Measurements from ENCODE around the gene C16orf74.

Gene C16orf74

DNA sequence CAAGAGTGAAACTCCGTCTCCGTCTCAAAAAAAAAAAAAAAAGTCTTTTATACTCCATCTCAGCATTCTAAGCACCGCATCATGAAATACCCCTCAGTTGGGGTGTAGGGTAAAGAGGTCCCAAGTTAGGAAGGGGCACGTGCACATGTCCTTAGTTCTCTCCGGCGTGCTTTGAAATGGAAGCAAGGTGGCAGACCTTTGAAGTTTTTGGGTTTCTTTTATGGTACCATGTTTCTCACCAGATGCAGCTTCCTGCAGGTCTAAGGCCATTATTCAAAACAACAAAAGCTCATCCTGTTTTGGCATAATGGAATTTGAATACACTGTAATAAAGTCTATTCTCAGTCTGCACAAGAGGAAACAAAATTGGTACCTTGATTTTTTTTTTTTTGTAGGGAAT lies 38.9 kb upstream of the C16orf74 start:
- Histone ChIP-seq H3K9me3 (ENCODE audit: control insufficient read depth in 1 of 2, low read length in 2 of 2) (no peaks in the 10 kb centered on the region), H3K4me1 (ENCODE audit: control insufficient read depth in 1 of 2, insufficient read depth in 2 of 2, low read length in 2 of 2) (no peaks in the 10 kb centered on the region), H3K27me3 (ENCODE audit: control insufficient read depth in 1 of 2, insufficient read depth in 2 of 2, low read length in 2 of 2) (no peaks in the 10 kb centered on the region), H3K9ac (ENCODE audit: low read depth in 1 of 2, low read length in 2 of 2) (no peak overlapping the region), H3K36me3 (ENCODE audit: control insufficient read depth in 1 of 2, insufficient read depth in 2 of 2, low read length in 2 of 2) (peaks cover 30 to 60% of the 10 kb centered on the region in 2 donors), H3K4me3 (ENCODE audit: low read depth in 1 of 2, low read length in 2 of 2) (no peak overlapping the region), H3K27ac (ENCODE audit: low read depth, low read length) (no peak overlapping the region)

DNA sequence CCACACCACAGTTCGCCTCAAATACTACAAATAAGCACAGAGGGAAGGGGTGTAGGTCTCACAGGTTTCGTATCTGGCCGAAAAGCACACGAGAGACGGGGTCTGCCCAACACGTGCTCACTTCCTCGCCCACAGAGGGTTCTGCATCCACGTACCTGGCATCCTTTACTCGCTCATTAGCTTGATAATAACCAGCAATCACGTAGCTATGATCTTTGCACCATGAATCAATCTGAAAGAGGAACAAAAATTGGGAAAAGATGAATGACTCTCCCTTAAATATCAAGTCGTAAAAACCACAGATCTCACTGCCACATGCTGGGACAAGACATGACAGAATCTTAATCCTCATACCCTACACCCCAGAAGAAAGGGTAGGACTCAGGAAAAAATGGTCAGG lies 37.9 kb upstream of the C16orf74 start:
- H3K4me3 ChIP-seq (ENCODE audit: low read depth in 1 of 2, low read length in 2 of 2), result no peak overlapping the region
- no peak overlapping the region for H3K9ac ChIP-seq (ENCODE audit: low read depth in 1 of 2, low read length in 2 of 2)
- H3K36me3 ChIP-seq (ENCODE audit: control insufficient read depth in 1 of 2, insufficient read depth in 2 of 2, low read length in 2 of 2), result peaks cover 28 to 60% of the 10 kb centered on the region in 2 donors
- no peaks in the 10 kb centered on the region for H3K9me3 ChIP-seq (ENCODE audit: control insufficient read depth in 1 of 2, low read length in 2 of 2)
- no peaks in the 10 kb centered on the region for H3K4me1 ChIP-seq (ENCODE audit: control insufficient read depth in 1 of 2, insufficient read depth in 2 of 2, low read length in 2 of 2)
- no peaks in the 10 kb centered on the region for H3K27me3 ChIP-seq (ENCODE audit: control insufficient read depth in 1 of 2, insufficient read depth in 2 of 2, low read length in 2 of 2)
- no peak overlapping the region for H3K27ac ChIP-seq (ENCODE audit: low read depth, low read length)

DNA sequence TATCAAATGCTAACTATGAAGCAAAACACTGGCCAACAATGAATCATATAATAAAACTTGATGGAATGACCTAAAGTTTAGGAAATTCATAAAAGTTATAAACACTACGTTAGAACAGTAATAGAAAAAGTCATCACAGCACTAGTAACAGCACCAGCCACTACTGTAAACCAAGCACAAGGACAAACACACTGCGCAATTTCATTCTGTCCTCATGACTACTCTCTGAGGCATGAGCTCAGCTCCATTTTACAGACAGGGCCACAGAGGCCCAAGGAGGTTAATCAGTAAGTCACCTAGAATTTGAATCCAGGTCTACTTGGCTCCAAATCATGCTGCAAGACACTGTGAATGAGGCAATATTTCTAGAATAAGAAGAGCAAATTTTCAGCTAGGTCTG lies 35.0 kb upstream of the C16orf74 start:
- H3K27me3 ChIP-seq (ENCODE audit: control insufficient read depth in 1 of 2, insufficient read depth in 2 of 2, low read length in 2 of 2), result no peaks in the 10 kb centered on the region
- no peaks in the 10 kb centered on the region for H3K9me3 ChIP-seq (ENCODE audit: control insufficient read depth in 1 of 2, low read length in 2 of 2)
- H3K4me3 ChIP-seq (ENCODE audit: low read depth in 1 of 2, low read length in 2 of 2), result no peak overlapping the region
- no peak overlapping the region for H3K27ac ChIP-seq (ENCODE audit: low read depth, low read length)
- peaks cover 8% of the 10 kb centered on the region in 2 donors for H3K4me1 ChIP-seq (ENCODE audit: control insufficient read depth in 1 of 2, insufficient read depth in 2 of 2, low read length in 2 of 2)
- H3K9ac ChIP-seq (ENCODE audit: low read depth in 1 of 2, low read length in 2 of 2), result no peak overlapping the region
- H3K36me3 ChIP-seq (ENCODE audit: control insufficient read depth in 1 of 2, insufficient read depth in 2 of 2, low read length in 2 of 2), result peaks cover 20 to 54% of the 10 kb centered on the region in 2 donors

DNA sequence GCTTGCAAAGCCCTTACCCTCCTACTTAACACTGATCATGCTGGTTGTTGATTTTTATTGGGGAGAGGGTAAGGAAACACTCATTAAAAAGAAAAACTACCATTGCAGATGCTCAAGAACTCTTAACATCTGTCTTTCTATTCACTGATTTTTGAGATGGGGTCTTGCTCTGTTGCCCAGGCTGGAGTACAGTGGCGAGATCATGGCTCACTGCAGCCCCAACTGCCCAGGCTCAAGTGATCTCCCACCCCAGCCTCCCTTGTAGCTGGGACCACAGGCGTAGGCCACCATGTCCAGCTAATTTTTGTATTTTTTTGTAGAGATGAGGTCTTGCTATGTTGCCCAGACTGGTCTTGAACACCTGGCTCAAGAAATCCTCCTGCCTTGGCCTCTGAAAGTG lies 33.9 kb upstream of the C16orf74 start:
- Histone ChIP-seq H3K9ac (ENCODE audit: low read depth in 1 of 2, low read length in 2 of 2) (no peak overlapping the region), H3K36me3 (ENCODE audit: control insufficient read depth in 1 of 2, insufficient read depth in 2 of 2, low read length in 2 of 2) (peaks cover 31 to 65% of the 10 kb centered on the region in 2 donors), H3K4me3 (ENCODE audit: low read depth in 1 of 2, low read length in 2 of 2) (no peak overlapping the region), H3K27me3 (ENCODE audit: control insufficient read depth in 1 of 2, insufficient read depth in 2 of 2, low read length in 2 of 2) (no peaks in the 10 kb centered on the region), H3K9me3 (ENCODE audit: control insufficient read depth in 1 of 2, low read length in 2 of 2) (no peaks in the 10 kb centered on the region), H3K4me1 (ENCODE audit: control insufficient read depth in 1 of 2, insufficient read depth in 2 of 2, low read length in 2 of 2) (peaks cover 8% of the 10 kb centered on the region in 2 donors), H3K27ac (ENCODE audit: low read depth, low read length) (no peak overlapping the region)

DNA sequence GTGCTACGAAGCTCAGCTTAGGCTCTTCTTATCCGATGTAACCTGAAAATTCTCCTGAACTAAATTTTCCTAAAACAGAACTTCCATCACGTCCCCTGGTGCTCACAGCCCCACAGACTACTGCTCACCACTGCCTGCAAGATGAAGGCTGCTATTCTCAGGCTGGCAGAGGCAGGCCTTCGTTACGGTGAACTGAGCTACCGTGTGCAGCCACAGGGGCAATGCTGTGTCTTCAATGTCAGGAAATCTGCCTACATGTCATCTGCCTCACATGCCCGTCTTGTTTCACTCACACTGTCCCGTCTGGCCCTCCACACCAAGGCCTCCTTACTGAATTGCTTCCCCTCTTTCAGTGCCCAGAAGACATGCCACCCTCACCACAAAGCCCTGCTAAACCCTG lies 32.5 kb upstream of the C16orf74 start:
- peaks cover 8% of the 10 kb centered on the region in 2 donors for H3K4me1 ChIP-seq (ENCODE audit: control insufficient read depth in 1 of 2, insufficient read depth in 2 of 2, low read length in 2 of 2)
- H3K36me3 ChIP-seq (ENCODE audit: control insufficient read depth in 1 of 2, insufficient read depth in 2 of 2, low read length in 2 of 2), result peaks cover 34 to 69% of the 10 kb centered on the region in 2 donors
- no peak overlapping the region for H3K9ac ChIP-seq (ENCODE audit: low read depth in 1 of 2, low read length in 2 of 2)
- no peak overlapping the region for H3K27ac ChIP-seq (ENCODE audit: low read depth, low read length)
- no peaks in the 10 kb centered on the region for H3K27me3 ChIP-seq (ENCODE audit: control insufficient read depth in 1 of 2, insufficient read depth in 2 of 2, low read length in 2 of 2)
- H3K4me3 ChIP-seq (ENCODE audit: low read depth in 1 of 2, low read length in 2 of 2), result no peak overlapping the region
- no peaks in the 10 kb centered on the region for H3K9me3 ChIP-seq (ENCODE audit: control insufficient read depth in 1 of 2, low read length in 2 of 2)

DNA sequence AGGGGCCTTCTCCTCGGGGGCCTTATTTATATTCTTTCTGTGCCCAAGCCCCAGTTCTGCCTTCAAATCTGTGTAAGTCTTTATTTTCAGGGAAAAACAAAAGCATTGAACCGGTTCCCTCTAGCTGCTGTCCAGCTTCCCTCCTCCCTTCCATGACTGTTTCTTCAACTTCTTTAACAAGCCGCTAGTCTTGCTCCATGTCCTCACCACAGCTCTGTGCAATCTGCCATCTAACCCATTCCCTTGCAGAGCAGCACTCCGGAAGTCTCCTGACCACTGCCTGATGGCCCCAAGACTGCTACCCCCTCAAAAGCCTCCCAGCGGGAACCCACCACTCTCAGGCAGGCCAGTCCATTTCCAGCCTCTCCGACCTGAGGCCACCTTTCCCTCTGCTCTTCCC lies 31.6 kb upstream of the C16orf74 start:
- no peaks in the 10 kb centered on the region for H3K9me3 ChIP-seq (ENCODE audit: control insufficient read depth in 1 of 2, low read length in 2 of 2)
- no peak overlapping the region for H3K27ac ChIP-seq (ENCODE audit: low read depth, low read length)
- H3K9ac ChIP-seq (ENCODE audit: low read depth in 1 of 2, low read length in 2 of 2), result no peak overlapping the region
- no peaks in the 10 kb centered on the region for H3K27me3 ChIP-seq (ENCODE audit: control insufficient read depth in 1 of 2, insufficient read depth in 2 of 2, low read length in 2 of 2)
- H3K4me3 ChIP-seq (ENCODE audit: low read depth in 1 of 2, low read length in 2 of 2), result no peak overlapping the region
- peaks cover 33 to 65% of the 10 kb centered on the region in 2 donors for H3K36me3 ChIP-seq (ENCODE audit: control insufficient read depth in 1 of 2, insufficient read depth in 2 of 2, low read length in 2 of 2)
- H3K4me1 ChIP-seq (ENCODE audit: control insufficient read depth in 1 of 2, insufficient read depth in 2 of 2, low read length in 2 of 2), result peaks cover 8% of the 10 kb centered on the region in 2 donors

DNA sequence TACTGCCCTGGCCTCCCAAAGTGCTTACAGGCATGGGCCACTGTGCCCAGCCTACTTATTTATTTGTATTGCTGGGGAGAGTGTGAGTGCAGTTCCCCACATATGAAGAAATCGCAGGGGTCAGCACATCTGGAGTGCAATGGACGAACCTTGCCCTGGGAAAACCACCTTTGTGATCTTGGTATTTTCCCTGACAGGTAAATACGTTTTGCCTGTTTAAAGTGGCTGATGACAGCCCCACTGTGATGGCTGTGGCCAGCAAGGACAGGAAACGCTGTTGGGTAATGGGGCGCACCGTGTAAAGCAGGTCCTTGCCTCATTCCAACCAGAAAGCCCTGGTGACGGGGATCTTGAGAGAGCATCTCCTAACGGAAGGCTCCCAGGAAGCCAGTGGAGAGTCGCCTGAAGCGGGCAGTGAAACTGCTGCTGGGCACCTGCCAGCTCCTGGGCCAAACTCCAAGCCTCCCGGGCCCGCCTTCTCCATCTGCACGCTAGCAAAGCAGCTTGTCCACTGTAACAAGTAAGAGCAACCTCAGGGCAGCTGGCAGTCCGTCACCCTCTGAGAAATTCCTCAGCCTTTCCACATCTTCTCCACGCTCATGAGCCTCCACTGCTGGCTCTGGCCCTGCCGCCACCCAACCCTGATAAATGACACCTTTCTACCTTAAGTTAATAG lies 30.9 kb upstream of the C16orf74 start:
- no peak overlapping the region for H3K27ac ChIP-seq (ENCODE audit: low read depth, low read length)
- H3K36me3 ChIP-seq (ENCODE audit: control insufficient read depth in 1 of 2, insufficient read depth in 2 of 2, low read length in 2 of 2), result peaks cover 34 to 59% of the 10 kb centered on the region in 2 donors
- no peak overlapping the region for H3K9ac ChIP-seq (ENCODE audit: low read depth in 1 of 2, low read length in 2 of 2)

DNA sequence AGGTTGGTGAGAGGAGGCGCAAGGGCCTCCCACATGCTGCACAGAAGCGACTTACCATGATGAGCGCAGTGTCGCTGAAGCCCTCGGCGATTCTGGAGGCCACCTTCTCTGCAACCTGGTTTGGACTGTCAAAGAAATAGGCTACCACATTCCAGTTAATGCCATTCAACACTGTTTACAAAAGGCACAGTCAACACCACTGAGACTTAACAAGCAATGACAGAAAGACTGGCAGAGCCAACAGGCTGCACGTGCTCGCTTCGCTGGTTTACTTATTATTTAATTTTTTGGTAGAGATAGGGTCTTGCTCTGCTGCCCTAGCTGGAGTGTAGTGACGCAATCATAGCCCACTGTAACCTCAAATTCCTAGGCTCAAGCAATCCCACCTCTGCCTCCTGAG lies 30.3 kb upstream of the C16orf74 start:
- Histone ChIP-seq H3K4me3 (ENCODE audit: low read depth in 1 of 2, low read length in 2 of 2) (no peak overlapping the region), H3K27me3 (ENCODE audit: control insufficient read depth in 1 of 2, insufficient read depth in 2 of 2, low read length in 2 of 2) (no peaks in the 10 kb centered on the region), H3K9ac (ENCODE audit: low read depth in 1 of 2, low read length in 2 of 2) (no peak overlapping the region), H3K4me1 (ENCODE audit: control insufficient read depth in 1 of 2, insufficient read depth in 2 of 2, low read length in 2 of 2) (peaks cover 8% of the 10 kb centered on the region in 2 donors), H3K27ac (ENCODE audit: low read depth, low read length) (no peak overlapping the region), H3K36me3 (ENCODE audit: control insufficient read depth in 1 of 2, insufficient read depth in 2 of 2, low read length in 2 of 2) (peaks cover 33 to 52% of the 10 kb centered on the region in 2 donors), H3K9me3 (ENCODE audit: control insufficient read depth in 1 of 2, low read length in 2 of 2) (no peaks in the 10 kb centered on the region)

More for the DNA sequence above, 30.9 kb upstream of the C16orf74 start:
- Histone ChIP-seq H3K9me3 (ENCODE audit: control insufficient read depth in 1 of 2, low read length in 2 of 2) (no peaks in the 10 kb centered on the region), H3K4me3 (ENCODE audit: low read depth in 1 of 2, low read length in 2 of 2) (no peak overlapping the region), H3K27me3 (ENCODE audit: control insufficient read depth in 1 of 2, insufficient read depth in 2 of 2, low read length in 2 of 2) (no peaks in the 10 kb centered on the region), H3K4me1 (ENCODE audit: control insufficient read depth in 1 of 2, insufficient read depth in 2 of 2, low read length in 2 of 2) (peaks cover 8% of the 10 kb centered on the region in 2 donors)

DNA sequence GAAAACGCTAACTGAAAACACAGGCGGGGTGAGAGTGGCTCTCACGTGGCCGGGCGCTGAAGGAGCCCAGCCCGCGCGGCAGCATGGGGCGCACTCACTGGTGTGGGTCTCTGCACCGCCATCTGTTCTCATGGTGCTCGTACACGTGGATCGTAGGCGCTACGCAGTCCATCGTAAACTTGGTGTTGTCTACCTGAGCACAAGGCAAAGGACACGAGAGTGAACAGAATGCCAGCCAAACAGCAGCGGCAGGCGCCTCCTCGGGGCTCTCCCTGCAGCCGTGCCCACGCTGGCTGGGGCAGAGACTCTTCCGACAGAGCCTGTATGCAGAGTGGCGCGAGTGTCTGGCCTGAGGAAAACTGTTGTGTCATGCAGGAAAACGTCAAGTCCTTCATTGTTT lies 29.4 kb upstream of the C16orf74 start:
- Histone ChIP-seq H3K4me3 (ENCODE audit: low read depth in 1 of 2, low read length in 2 of 2) (no peak overlapping the region), H3K27ac (ENCODE audit: low read depth, low read length) (no peak overlapping the region), H3K4me1 (ENCODE audit: control insufficient read depth in 1 of 2, insufficient read depth in 2 of 2, low read length in 2 of 2) (peaks cover 8% of the 10 kb centered on the region in 2 donors), H3K9ac (ENCODE audit: low read depth in 1 of 2, low read length in 2 of 2) (no peak overlapping the region), H3K27me3 (ENCODE audit: control insufficient read depth in 1 of 2, insufficient read depth in 2 of 2, low read length in 2 of 2) (no peaks in the 10 kb centered on the region), H3K36me3 (ENCODE audit: control insufficient read depth in 1 of 2, insufficient read depth in 2 of 2, low read length in 2 of 2) (peaks cover 29 to 45% of the 10 kb centered on the region in 2 donors), H3K9me3 (ENCODE audit: control insufficient read depth in 1 of 2, low read length in 2 of 2) (no peaks in the 10 kb centered on the region)

DNA sequence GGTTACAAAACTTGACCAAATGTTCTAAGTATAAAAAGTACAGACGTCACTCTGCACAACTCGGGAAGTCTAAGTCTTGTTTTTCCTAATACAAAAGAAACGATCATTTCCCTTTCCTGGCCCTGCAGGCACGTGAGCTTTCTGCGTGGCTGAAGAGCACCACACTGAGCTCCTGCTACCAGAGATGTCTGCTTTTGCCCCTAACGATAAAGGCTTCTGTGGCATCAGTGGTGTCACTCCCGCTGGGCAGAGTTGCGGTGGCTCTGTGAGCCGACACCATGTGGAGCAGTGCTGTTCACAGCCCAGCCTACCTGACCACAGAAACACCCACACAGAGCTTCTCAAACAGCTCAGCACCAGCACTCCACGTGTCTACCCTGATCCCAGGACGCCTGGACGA lies 28.0 kb upstream of the C16orf74 start:
- H3K4me1 ChIP-seq (ENCODE audit: control insufficient read depth in 1 of 2, insufficient read depth in 2 of 2, low read length in 2 of 2), result peaks cover 8% of the 10 kb centered on the region in 2 donors
- no peak overlapping the region for H3K27ac ChIP-seq (ENCODE audit: low read depth, low read length)
- H3K36me3 ChIP-seq (ENCODE audit: control insufficient read depth in 1 of 2, insufficient read depth in 2 of 2, low read length in 2 of 2), result peaks cover 29 to 39% of the 10 kb centered on the region in 2 donors
- no peak overlapping the region for H3K9ac ChIP-seq (ENCODE audit: low read depth in 1 of 2, low read length in 2 of 2)
- no peak overlapping the region for H3K4me3 ChIP-seq (ENCODE audit: low read depth in 1 of 2, low read length in 2 of 2)
- no peaks in the 10 kb centered on the region for H3K27me3 ChIP-seq (ENCODE audit: control insufficient read depth in 1 of 2, insufficient read depth in 2 of 2, low read length in 2 of 2)
- H3K9me3 ChIP-seq (ENCODE audit: control insufficient read depth in 1 of 2, low read length in 2 of 2), result no peaks in the 10 kb centered on the region
